ENCODE measurements around the gene TSHR.

The TSHR gene

GRCh38 chr14:81193924-81194633 is 238.7 kb downstream of the TSHR start:
- DNase-seq = no peak

All from GDM1 (cell line).